Right cardiac atrium (tissue), 5 donors: Measurements from ENCODE around the gene SORL1. TPM values are rescaled to one million over a fixed set of nuclear protein-coding genes. Genes with fewer than 3 reads are reported as not detected.

Source experiments
- ATAC-seq, 2 donors: fragments of 200-7000 bp; cut with Tn5 transposase; one replicate each; pipeline versions ENCODE4 v1.8.0 to v1.9.1; 2020; ENCODE audit warnings: moderate library complexity in 2 of 2, mild to moderate bottlenecking in 1 of 2
- DNase-seq, 3 donors: peaks; one replicate each; pipeline ENCODE4 v3.0.0-alpha.2; 2020
- H3K27ac ChIP-seq: one replicate; pipeline ENCODE4 v1.5.1; 2013; ENCODE audit warnings: mild to moderate bottlenecking, low read length, control low read depth, moderate library complexity
- H3K27me3 ChIP-seq: one replicate; pipeline ENCODE4 v1.6.1; 2013; ENCODE audit not compliant: control insufficient read depth, insufficient read depth
- H3K4me1 ChIP-seq: one replicate; pipeline ENCODE4 v1.6.1; 2013; ENCODE audit warnings: low read length; ENCODE audit not compliant: control insufficient read depth, insufficient read depth
- H3K4me3 ChIP-seq: one replicate; pipeline ENCODE4 v1.5.1; 2013; ENCODE audit warnings: low read length, control low read depth
- H3K9me3 ChIP-seq: one replicate; pipeline ENCODE4 v1.6.1; 2013; ENCODE audit warnings: low read length; ENCODE audit not compliant: control insufficient read depth
- WGBS: extraction: QIAGEN DNeasy Blood & Tissue Kit; methylation state at CpG from one replicate; pipeline ENCODE4 v1.1.7; 2013; 5-methylcytosine and 5-hydroxymethylcytosine counted together
- intact Hi-C, 4 donors: fragments of 100-400 bp; cut with DNase I; formaldehyde crosslinking; loops; one replicate each; pipeline versions ENCODE4 v1.11.0 to v1.14.0; 2022 to 2023
- polyA plus RNA-seq: library from polyadenylated mRNA; stranded (reverse); fragments of 200-250 nt; gene quantifications from one replicate; pipeline ENCODE4 v1.2.3, GENCODE V29; 2013
- total RNA-seq, 4 donors: library from RNA; stranded (reverse); fragmentation: NEBNext Ultra II Directional; extraction: Animal tissue kit (Norgen Biotek cat#: 25700); gene quantifications; one replicate each; pipeline ENCODE4 v1.2.1, GENCODE V29; 2021
- donor health status: healthy with polysubstance abuse.
- donor health status: DM: no; HTN: yes; CAD: no.
- donor health status: DM: no; HTN: no; CAD: no.
- donor health status: DM: no; HTN: yes; CAD: no; lungs with severe emphysema.
- donor health status: DM: yes; HTN: yes; CAD: no.

The SORL1 gene
- total and polyA plus RNA-seq, 5 donors: 0.57 to 9.2 (median 5.3) TPM

DNA sequence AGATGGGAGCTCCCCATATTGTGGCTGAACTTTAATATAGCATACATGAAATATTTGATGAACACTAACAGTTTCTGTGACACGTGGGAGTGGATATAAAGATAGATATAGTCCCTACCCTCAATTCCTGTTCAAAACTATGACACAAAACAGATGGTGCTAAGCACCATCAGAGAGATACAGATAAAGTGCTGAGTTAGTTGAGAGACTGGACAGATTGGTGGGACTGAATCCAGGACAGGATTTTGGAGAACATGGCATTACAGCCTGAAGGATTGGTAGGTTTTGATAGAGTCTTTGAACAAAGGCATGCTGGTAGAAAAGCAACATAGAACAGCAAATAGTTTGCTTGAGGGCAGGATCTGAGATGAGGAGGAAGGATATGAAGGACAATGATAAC, 215.7 kb downstream of the SORL1 start:
- no peak overlapping the region for H3K4me3 ChIP-seq
- no peaks in the 10 kb centered on the region for H3K9me3 ChIP-seq
- H3K27me3 ChIP-seq: no peaks in the 10 kb centered on the region
- intact Hi-C loops: loop anchor here in 1 of 4 donors (10.0 kb wide), 1 partner anchor 57 kb away; no protein-coding TSS in a partner anchor
- no peak for ATAC-seq
- WGBS: 43% methylated on average over 1 of the region's 1 CpG
- peaks cover 3% of the 10 kb centered on the region for H3K4me1 ChIP-seq
- DNase-seq: no peak
- no peak overlapping the region for H3K27ac ChIP-seq

DNA sequence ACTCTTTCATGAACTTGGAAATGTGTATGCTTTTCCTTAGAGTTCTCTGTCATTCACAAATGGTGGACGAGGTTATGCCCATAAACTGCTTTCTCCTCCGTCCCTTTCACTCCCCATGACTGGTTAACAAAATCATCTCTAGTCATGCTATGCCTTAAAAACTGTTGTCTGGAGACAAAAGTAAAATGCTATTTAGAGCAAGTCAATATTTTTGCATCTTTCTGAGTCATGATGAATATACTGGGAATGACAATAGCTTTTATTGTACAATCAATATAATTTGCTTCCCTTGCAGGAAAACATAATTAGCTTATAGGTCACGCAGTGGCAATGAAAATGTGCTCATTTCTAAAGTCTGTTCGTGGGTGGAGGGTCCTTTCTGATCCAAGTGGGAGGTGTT, 217.3 kb downstream of the SORL1 start:
- intact Hi-C loops: loop anchor here in 1 of 4 donors (10.0 kb wide), 1 partner anchor 55 kb away; no protein-coding TSS in a partner anchor
- ATAC-seq: no peak
- Histone ChIP-seq H3K9me3 (no peaks in the 10 kb centered on the region), H3K27me3 (no peaks in the 10 kb centered on the region), H3K4me3 (no peak overlapping the region), H3K4me1 (peaks cover 5% of the 10 kb centered on the region), H3K27ac (no peak overlapping the region)
- 81% methylated on average over 4 of the region's 4 CpGs for WGBS
- DNase-seq: no peak

DNA sequence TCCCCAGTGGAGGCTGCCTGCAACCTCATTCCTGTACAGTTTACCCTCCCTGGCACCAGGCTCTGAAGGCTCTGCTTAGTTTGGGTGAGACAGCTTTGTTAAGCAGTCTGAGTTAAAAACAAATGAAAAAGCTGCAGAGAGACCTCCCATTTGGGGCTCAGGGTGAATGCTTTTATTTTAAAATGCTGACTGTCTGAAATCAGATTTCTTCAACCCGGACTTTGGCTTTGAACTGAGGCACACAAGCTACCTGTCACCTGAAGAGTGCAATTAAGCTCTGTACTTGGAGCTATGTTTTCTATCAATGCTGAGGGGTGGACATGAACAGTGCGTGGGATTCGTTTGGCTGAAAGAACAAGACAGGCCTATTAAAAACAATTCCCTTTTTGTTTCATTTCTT, 218.2 kb downstream of the SORL1 start:
- peak in 1 of 3 donors; percentile 25 for DNase-seq
- ATAC-seq: no peak
- Histone ChIP-seq H3K4me3 (no peak overlapping the region), H3K4me1 (peaks cover 5% of the 10 kb centered on the region), H3K9me3 (no peaks in the 10 kb centered on the region), H3K27ac (no peak overlapping the region), H3K27me3 (no peaks in the 10 kb centered on the region)
- 55% methylated on average over 3 of the region's 3 CpGs for WGBS
- intact Hi-C loops: no loop called here

DNA sequence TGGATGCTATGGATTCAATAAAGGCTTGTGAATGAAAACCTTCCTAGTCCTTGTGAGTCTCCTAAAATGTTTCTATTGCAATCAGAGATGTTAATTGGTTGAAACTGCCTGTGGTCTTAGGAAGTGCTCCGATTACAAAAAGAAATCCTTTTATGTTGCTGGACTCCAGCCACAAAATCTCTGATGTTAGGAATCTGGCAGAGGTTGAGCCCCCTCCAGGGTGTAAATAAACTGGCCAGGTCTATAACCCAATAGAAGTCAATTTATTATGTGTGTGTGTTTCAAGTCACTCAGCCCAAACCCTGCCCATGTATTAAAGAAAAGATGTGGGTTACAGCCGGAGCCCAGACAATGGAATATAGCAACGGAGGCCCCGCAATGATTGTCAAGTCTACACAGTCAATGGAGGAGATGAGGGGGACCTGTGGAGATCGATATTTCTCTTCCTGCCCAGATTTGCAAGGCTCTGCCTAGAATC, 218.7 kb downstream of the SORL1 start:
- ATAC-seq (no peak), DNase-seq (no peak)
- H3K4me1 ChIP-seq: peaks cover 5% of the 10 kb centered on the region
- H3K27ac ChIP-seq: peak overlapping the region; percentile 62
- H3K4me3 ChIP-seq: no peak overlapping the region
- 60% methylated on average over 5 of the region's 5 CpGs for whole genome bisulfite sequencing
- H3K9me3 ChIP-seq: no peaks in the 10 kb centered on the region
- H3K27me3 ChIP-seq: no peaks in the 10 kb centered on the region
- intact Hi-C loops: no loop called here

DNA sequence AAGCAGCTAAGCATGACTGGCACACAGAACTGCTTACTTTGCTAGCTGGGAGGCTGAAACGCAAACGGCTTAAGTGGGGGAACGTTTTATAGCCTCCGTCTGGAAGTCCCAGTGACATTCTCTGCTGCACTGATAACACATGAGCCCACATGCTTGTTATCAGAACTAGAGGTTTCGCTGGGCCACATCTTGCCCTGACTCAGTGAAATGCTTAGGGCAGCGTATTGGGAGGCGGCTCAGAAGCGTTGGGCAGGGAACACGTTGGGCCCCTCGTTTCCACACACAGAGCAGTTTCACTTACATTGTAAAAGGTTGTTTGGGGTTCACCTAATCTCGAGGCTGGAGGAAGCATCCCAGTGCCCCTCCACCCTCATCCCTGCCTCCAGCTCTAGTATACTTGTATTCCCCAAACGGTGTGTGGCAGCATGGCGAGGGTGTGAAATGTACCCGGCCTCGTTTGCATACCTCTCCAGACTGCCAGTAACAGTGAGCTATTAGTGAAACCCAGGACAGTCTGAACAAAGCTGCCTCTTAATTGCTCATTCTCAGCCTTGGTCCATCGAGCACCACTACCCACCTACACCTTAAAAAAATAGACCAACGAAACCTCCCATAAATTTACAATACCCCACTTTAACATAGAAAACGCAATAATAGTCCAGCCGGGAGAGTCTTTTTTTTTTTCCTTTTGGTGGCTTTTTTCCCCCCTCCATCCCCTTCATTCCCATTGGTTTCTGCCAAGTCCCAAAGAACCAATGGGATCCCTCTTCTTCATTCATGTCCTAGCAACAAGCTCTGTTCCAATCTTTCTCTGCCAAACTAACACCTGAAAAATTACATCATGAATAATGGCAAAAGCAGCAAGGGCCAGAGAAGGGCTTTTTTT, 219.4 kb downstream of the SORL1 start:
- intact Hi-C loops: no loop called here
- Histone ChIP-seq H3K9me3 (no peaks in the 10 kb centered on the region), H3K27ac (peak overlapping the region; percentile 62), H3K27me3 (no peaks in the 10 kb centered on the region), H3K4me1 (peaks cover 5% of the 10 kb centered on the region), H3K4me3 (no peak overlapping the region)
- peak in 1 of 3 donors; percentile 57 for DNase-seq
- 40% methylated on average over 19 of the region's 19 CpGs for WGBS
- ATAC-seq: peak; percentile 53 to 66

DNA sequence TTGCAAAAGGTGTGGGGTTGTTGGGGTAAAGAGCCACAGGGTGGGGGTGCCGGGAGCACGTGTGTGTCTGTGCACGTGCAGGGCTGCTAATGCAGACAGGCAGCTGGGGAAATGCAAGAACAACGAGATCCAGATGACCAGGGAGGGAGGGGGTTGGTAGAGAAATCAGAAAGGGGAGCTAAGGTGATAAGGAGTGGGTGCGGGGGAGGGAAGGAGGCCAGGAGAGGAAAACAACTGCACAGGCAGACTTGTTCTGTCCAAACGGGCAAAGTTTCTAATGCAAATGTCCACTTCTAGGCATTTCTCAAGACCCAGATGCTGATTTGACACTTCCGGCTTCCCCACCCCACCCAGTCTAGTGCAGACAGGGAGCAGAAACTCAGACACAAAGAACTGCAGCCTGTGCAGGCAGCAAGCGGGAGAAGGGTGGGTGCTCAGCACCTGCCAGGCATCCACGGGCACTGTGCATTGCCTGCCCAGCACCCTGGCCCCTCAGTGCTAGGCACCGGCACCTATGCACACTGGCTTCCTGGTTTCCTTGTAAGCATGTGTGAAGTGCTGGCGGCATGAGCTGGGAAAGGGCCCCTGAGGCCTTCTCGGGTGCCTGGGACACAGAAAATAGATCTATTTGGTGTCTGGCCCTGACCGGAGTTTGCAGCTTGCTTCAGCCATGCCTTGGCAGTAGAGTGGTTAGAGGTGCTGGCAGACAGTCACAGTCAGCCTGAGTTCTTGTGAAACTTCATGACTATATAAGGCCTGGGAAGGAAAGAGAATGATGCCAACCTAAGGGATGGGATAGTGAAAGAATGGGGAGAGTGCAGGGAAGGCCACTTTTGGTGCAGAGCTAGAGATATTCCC, 220.7 kb downstream of the SORL1 start:
- intact Hi-C loops: no loop called here
- Histone ChIP-seq H3K27me3 (no peaks in the 10 kb centered on the region), H3K4me1 (peaks cover 5% of the 10 kb centered on the region), H3K9me3 (no peaks in the 10 kb centered on the region), H3K4me3 (no peak overlapping the region), H3K27ac (peak overlapping the region; percentile 73)
- ATAC-seq: peak; percentile 85 to 86
- WGBS: 39% methylated on average over 13 of the region's 13 CpGs
- DNase-seq: peak; percentile 55 to 77 (median 74)

DNA sequence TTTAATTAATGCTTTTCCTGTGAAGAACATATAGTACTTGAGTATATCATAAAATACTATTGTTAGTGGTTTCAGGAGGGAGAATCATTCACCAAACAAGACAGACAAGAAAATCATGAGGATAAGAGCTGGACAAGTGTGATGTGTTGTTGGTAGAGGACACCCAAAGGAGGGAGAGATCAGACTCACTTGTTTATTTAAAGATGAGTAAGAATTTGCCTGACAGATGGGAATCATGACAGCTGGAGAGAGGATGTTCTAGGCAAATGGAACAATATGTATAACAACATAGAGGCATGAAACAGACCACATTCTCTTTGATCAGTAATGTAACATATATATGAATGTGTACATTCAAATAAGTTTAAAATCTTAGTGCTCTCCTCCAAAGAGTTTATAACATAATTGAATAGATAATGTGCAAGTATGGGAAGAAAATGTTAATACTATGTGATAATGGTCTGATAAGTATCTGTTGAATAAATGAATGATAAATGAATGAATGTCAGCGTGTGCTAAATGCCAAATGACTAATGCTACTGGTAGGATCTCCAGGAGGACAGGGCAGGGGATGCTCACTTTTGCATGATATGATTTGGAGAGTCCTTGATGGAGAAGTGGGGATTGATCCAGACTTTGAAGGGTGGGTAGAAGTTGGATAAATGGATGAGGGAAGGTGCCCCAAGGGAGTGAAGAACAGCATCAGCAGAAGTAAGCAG, 229.6 kb downstream of the SORL1 start:
- no peak for DNase-seq
- WGBS: 88% methylated on average over 1 of the region's 1 CpG
- H3K27ac ChIP-seq: no peak overlapping the region
- no peaks in the 10 kb centered on the region for H3K9me3 ChIP-seq
- ATAC-seq: no peak
- no peaks in the 10 kb centered on the region for H3K4me1 ChIP-seq
- intact Hi-C loops: no loop called here
- no peaks in the 10 kb centered on the region for H3K27me3 ChIP-seq
- no peak overlapping the region for H3K4me3 ChIP-seq

Other genes starting within 250 kb of the SORL1 start
- 10 to 100 TPM; 30.1 to 34.7 (median 32.4) TPM for gene SC5D, start 159.5 kb upstream of the SORL1 start, total RNA-seq
- 29.7 TPM for gene SC5D, start 159.5 kb upstream of the SORL1 start, polyA plus RNA-seq